ENCODE results near the gene KCNMA1.

- TF ChIP-seq CTCF (conservative IDR thresholded peaks at IDR 0.05) = no peak
- no peak for TF ChIP-seq EZH2 (IDR thresholded peaks at IDR 0.05; ENCODE audit: low read depth)
Observed at GRCh38 chr10:76882796-76883195, 754.8 kb downstream of the KCNMA1 start.

Measured in PC-9 (cell line).